HG03460 (cell line): ENCODE results near the gene ZNF652.
A peak's percentile ranks its signal among the peaks of the same experiment; 100 is the strongest.

Source experiments
- ATAC-seq: cut with Tn5 transposase; IDR thresholded peaks from one replicate; pipeline ENCODE4 v1.9.1; 2021; ENCODE audit not compliant: unreplicated experiment

The ZNF652 gene

DNA sequence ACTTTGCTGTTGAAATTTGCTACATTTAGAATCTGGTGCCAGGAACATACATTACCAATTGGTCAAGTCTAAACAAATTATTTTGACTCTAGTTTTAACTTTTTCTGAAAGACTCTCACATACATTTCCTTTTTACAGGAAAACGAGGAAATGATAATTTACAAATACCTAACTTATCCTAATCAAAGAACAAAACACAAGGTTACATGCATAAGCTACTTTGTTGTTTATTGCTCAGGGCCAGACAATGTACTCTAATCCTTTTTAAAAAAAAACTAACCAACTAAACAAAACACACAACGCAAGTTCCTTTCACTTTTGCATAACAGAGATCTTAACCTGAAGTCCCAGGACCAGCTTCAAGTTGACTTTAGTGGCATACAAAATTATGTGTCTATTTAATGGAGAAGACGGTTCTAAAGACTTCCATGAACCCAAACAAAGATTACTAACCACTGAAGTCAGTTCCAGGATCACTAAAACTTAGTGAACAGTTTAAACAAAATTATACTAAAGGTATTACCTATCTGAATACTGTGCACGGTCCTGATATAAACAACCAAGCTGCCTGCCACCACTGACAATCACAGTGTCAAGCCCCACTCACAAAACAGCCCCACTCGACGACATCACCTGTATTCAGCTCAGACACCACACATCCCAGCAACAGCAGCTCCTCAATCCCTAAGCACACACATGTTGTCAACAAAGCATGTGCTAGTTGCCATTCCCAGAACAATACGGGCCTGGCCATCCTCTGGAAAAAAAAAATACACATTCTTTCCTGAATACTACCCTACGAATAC, 1.9 kb downstream of the ZNF652 start:
- no peak for ATAC-seq

DNA sequence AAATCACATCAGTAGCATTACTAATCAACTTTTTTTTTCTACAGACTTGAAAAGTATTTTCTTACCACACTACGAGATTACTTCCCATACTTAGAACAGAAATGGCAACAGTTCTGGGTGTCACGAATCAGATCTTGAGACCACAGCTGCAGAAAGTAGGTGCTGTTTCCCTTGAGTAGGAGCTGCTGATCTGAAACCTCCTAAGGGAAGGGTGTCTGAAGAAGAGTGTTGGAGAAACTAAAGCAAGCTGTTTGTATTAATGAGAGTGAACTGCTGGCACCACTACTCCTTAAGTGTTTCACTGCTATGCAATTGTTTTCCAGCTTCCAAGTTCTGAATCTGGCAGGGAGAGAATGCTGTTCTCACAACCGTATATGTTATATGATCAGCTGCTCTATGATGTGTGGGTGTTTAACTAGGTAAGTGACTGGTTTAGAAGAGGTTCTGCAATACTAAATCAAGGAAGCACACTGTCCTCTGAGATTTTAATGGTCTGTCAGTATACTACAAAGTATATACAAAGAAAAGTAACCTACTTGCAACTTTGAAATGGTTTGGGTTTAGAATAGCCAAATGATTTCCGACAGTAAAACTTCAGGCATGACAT, 3.3 kb downstream of the ZNF652 start:
- no peak for ATAC-seq

DNA sequence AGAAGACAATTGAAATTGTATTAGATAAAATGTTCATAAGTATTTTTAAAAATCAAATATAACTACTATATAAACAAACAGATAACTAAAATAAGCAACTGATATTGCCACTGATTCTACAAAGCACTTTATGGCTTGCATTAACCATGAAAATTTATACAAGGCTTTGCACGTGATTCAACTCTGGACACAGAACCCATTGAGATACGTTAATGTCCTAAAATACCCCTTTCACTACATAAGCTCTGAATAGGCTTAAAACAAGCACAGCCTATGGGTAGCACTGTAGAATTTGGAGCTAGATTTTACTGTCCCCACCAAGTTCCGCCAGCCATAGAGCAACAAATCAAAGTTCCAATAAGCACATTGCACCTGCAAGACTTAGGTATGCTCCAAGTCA, 4.5 kb downstream of the ZNF652 start:
- ATAC-seq, result no peak

DNA sequence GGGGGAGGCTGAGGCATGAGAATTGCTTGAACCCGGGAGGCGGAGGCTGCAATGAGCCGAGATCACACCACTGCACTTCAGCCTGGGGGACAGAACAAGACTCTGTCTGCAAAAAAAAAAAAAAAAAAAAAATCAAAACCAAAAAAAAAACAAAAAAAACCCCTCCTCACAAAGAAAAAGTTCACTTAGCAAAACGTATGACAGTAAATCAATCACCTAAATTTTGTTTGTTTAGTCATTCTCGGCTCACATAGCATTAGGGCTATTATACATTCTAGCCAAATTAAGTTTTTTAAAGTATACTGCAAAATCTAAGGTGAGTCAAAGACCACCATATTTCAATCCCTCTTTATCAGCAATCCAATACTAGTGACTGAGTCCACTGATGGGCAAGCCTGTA, 5.7 kb downstream of the ZNF652 start:
- no peak for ATAC-seq

DNA sequence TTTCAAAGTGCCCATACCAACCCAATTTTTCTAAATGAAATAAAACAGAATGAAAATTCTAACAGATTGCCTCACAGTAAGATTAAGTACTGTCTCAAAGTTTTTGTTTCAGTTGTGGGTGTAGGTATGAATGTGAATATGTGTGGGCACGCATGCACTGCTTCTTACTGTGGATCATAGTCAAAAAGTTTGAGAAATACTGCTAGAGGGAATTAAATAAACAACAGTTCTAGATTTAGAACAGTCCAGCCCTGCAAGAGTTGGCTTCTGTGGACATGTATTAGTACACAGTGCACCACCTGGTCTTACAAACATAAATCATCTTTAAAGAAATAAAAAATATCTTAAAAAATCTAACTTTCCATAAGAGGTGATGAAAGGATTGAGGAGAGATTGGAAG, 8.4 kb downstream of the ZNF652 start:
- no peak for ATAC-seq

DNA sequence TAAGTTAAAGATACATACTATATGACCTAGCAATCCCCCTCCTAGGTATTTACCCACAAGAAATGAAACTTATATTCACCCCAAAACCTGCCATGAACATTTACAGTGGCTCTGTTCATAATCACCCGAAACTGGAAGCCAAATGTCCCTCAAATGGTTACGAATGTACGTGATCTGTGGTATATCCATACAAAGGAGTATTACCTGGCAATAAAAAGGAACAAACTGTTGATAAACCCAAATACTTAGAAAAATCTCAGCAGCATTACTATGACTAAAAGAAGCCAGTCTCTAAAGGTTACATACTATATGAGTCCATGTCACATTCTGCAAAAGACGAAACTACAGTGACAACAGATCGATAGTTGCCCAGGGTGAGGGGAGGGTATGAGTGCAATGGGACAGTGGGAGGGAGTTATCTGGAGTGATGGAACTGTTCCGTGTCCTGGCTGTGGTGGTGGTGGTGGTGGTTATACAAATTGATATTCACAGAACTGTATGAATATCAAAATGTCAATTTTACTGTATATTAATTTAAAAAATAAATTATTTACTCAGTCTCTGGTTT, 9.4 kb downstream of the ZNF652 start:
- ATAC-seq, result no peak

DNA sequence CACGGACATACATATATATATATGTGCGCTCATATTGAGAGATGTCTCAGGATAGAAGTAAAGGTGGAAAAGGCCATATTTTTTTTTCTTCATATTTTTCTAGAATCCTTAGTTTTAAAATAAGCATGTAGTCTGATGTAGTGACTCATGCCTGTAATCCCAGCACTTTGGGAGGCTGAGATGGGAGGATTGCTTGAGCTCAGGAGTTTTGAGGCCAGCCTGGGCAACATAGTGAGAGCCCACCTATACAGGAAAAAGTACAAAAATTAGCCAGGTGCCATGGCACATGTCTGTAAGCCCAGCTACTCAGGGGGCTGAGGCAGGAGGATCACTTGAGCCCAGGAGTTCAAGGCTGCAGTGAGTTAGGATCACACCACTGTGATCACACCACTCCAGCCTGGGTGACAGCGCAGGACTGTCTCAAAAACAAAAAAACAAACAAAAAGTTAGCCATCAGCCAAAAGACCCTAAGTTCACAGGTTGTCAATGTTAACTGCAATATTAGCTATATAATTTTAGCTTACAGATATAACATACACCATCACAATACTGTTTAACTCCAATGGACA, 10.4 kb downstream of the ZNF652 start:
- ATAC-seq, result no peak

DNA sequence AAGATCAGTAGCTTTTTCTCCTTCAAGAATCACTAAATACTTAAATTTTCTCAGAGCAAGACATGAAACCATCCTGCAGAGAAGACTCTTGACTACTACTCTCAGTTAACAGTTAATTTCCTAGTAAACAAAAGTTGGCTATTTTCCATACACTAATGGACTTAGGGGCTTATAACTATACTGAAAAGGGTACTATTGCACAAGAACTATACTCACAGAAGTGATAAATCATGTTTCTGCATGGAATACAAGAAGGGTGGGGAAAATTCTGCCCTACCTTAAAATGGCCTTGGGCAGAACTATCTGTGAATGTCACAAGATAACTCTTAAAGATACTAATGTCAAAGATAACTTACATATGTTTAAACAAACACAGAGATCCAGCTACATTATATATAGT, 12.5 kb downstream of the ZNF652 start:
- no peak for ATAC-seq

DNA sequence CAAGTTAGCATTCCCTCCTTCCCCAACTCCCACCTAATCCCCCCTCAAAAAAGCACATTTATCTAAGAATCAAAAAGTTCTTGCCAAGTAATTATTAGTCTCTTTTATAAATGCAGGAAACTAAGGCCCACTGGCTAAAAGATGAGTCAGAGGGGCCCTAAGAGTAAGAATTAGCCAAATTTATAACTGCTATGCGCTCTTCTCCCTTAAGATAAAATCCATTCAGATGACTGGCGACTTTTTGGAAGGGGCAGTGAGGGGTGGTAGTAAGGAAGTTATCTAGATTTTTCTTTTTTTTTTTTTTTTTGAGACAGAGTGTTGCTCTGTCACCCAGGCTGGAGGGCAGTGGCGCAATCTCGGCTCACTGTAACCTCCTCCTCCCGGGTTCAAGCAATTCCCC, 17.1 kb downstream of the ZNF652 start:
- ATAC-seq, result no peak

DNA sequence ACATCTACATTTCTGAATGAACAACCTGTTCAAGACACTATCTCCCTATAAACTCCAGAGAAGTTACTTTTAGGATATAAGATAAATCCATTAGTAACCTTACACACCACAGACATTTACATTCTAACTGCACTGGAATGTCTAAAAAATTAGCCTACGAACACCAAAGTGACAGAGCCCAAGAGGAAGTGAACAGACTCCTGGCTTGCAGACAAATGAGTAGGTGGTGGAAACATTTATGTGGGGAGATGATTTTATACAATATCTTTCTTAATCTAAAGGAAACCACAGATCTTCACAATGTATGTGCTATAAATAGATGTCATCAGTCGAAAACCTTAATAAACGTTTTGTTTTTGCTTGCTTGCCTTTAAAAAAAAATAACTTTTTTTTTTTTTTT, 18.8 kb downstream of the ZNF652 start:
- ATAC-seq, result no peak

DNA sequence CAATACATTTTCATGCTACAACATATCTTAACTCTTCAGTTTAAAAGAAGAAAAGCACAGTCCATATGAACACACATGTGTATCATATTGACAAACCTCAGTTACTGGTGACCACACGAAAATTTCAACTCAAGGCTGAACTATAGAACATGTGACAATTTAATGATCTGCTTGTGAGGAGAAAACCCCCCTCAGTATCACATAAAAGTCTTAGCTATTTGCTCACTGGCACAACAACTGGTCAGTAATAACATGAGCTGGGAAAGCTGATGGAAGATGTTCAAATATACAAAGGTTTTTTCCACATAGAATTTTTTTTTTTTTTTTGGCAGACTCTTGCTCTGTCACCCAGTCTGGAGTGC, 19.5 kb downstream of the ZNF652 start:
- ATAC-seq, result peak; percentile 35

DNA sequence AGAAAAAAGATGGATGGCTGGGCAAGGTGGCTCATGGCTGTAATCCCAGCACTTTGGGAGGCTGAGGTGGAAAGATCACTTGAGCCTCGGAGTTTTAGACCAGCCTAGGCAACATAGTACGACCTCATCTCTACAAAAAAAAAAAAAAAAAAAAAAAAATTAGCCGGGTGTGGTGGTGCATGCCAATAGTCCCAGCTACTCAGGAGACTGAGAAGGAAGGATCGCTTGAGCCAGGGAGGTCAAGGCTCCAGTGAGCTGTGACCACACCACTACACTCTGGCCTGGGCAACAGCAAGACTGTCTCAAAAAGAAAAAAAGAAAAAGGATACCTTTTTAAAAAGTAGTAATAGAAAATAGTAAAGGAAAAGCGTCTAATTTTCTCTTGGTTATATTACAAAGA, 20.7 kb downstream of the ZNF652 start:
- no peak for ATAC-seq

DNA sequence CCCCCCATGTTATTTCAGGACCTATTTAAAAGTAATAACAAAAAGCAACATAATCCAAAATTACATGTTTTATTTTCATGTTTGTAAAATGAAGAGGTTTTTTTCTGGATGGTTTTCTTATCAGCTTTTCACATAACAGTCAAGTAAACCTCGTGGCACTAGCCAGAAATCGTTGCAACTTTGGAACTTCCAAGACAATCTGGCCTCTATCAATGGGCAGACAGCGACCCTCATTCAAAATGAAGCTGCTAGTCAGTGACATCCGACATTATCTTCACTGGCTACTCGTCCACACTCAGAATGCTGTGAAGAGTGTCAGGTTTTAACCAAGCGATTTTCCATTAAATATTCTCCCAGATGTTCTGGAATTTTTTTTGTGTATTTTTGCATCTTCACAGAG, 22.7 kb downstream of the ZNF652 start:
- ATAC-seq, result no peak

DNA sequence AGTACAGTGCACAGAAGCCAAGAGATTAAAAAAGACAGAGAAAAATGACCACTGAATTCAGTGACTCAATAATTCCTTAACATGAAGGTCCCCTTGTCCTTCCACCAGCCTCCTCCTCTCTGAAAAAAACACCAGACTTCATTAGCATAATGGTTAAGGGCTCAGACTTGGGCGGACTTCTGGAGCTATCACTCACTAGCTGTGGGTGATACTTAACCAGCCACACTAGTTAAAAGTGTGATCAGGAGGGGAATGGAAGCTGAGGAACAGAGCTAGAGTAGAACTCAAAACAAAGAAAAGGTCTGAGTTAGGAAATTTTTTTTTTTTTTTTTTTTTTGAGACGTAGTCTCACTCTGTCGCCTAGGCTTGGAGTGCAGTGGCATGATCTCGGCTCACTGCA, 23.2 kb downstream of the ZNF652 start:
- ATAC-seq, result no peak

DNA sequence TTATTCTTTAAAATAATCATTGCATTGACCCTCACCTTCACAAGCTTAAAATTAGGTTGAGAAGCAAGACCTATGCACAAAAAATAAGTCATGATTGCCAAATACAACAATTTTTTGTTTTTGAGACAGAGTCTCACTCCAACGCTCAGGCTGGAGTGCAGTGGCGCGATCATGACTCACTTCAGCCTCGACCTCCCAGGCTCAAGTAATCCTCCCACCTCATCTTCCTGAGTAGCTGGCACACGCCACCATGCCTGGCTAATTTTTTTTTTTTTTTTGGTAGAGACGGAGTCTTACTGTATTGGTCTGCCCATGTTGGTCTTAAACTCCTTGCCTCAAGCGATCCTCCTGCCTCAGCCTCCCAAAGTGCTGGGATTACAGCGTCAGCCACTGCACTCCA, 24.2 kb downstream of the ZNF652 start:
- no peak for ATAC-seq

DNA sequence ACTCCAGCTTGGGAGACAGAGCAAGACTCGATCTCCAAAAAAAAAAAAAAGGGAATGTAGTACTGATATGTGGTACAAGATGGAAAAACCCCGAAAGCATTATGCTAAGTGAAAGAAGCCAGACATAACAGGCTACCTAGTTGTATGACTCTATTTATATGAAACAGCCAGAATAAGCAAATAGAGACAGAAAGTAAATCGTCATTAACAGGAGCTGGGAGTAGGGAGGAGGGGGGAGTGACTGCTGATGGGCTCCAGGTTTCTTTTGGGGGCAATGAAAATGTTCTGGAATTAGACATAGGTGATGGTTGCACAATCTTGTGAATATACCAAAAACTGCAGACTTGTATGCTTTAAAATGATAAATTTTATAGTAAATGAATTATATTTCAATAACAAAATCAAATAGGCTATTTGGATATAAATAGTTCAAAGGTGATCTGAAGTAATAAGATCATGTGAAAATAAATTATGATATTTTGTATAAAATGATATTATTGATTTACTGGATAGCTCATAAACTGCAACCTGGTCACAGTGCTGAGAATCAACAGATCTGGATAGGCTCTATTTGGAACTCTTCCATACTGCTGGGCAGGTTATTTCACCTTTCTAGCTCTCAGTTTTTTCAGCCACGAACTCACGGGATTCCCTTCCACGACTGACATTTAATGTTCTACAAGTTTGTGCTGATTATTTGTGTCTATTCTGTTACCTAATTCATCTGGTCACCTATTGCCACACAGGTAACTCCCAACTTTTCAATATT, 27.1 kb downstream of the ZNF652 start:
- no peak for ATAC-seq

DNA sequence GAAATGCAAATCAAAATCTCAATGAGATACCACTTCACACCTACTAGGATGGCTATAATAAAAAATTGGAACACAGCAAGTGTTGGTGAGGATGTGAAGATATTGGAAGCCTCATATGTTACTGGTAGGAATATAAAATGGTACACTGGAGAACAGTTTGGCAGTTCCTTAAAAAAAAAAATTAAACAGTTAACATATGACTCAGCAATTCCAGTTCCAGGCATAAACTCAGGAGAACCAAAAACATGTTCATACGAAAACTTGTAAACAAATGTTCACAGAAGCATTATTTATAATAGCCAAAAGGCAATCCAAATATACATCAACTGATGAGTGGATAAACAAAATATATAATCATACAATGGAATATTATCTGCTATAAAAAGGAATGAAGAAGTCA, 28.2 kb downstream of the ZNF652 start:
- no peak for ATAC-seq

DNA sequence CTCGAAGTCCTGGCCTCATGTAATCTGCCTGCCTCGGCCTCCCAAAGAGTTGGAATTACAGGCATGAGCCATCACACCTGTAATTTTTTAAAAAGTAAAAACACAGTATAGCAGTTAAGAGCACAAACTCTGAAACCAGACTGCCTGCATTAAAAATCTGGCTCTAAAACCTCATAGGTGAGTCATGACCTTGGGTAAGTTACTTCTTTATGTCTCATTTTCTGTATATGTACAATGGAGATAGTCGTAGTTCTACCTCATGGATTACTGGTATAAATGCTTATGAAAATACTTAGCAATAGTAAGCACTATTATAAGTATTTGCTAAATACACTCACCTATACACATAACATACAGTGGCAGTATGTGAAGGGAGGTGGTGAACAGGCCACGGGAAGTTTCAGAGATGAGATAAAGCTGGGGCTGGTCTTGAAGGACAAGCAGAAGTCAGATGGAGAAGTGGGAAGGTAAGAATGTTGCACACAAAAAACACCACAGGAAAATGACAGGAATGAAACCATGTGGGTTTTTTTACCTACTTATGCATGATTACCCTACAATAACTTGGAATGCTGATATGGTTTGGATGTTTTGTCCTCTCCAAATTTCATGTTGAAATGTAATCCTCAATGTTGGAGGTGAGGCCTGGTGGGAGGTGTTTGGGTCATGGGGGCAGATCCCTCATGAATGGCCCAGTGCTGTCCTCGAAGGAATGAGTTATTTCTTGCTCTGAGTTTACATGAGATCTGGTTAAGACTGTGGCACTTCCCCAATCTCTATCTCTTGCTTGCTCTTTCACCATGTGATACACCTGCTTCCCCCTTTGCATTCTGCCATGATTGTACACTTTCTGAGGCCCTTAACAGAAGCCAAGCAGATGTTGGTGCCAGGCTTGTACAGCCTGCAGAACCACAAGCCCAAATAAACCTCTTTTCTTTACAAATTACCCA, 33.9 kb downstream of the ZNF652 start:
- ATAC-seq, result no peak

DNA sequence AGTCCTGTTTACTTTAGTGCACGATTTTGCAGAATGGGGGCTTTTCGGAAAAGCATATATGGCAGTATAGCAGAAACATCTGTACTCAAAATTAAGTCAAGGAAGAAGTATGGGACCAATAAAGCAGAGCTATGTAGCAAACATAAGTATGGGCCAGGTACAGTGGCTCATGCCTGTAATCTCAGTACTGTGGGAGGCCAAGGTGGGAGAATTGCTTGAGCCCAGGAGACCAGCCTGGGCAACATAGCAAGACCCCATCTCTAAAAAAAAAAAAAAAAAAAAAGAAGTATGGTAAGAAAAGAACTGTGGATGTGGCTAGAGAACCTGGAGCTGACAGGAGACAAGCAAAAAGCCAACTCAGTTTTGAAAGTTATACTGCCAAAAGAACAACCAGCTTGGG, 36.1 kb downstream of the ZNF652 start:
- ATAC-seq, result no peak

DNA sequence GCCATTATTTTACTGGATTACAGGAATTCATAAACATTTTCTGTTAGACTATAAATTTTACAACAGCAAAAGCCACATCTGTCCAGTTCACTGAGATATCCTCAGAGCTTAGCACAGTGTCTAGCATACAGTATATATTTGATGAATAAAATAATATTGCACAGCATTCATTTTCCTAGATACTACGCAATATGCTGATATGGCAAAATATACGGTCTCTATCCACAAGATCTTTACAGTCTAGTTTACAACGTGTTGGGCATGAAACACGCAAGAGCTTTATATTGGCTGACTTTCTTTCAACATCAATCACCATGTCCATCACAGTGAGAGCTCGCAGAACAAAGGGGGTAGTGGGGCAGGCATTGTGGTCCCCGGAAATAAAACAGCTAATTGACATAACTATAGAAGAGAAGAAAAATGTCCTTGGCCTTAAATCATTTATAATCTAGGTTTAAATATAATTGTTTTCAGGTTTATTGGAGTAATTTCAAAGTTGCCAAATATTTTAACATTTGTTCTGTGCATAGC, 43.5 kb downstream of the ZNF652 start:
- no peak for ATAC-seq
